HL-60 (cell line): ENCODE measurements around the gene NSA2.

Experiments
- CTCF ChIP-seq: IDR thresholded peaks from one replicate; pipeline ENCODE4 v1.5.1; 2011; ENCODE audit warnings: low read length, control low read depth, inconsistent platforms; ENCODE audit not compliant: insufficient read depth
- GABPA ChIP-seq: IDR thresholded peaks from 2 replicates; pipeline ENCODE4 v1.6.1; 2012; ENCODE audit warnings: low read depth

- TF ChIP-seq CTCF: no peak
- TF ChIP-seq GABPA: no peak
These were observed 49.5 kb upstream of the NSA2 start for GRCh38 chr5:74717596-74717995.
